ENCODE results near the gene MYBPHL. TPM values are rescaled to one million over a fixed set of nuclear protein-coding genes. Genes with fewer than 3 reads are reported as not detected.

Gene MYBPHL
- total and polyA plus RNA-seq, 2 donors (not counting 1 experiment from before 2014, with no cell fraction given) = not detected

DNA sequence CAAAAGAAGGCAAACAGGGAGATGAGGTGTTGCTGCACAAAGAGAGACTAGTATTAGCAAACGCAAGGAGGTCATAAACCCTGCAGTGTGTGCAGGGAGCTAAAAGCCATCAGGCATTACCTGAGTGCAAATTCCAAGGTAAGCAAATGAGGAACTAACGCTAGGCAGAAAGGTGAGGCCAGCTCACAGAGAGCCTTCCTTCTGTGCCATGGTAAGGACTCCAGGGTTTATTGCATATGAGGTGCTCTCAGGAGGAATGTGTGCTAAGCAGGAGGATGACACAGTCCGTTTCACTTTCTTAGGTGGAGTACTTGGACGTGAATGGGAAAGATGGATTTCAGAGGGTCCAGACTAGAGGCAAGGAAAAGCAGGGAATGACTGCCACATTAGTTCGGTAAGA, 44.6 kb upstream of the MYBPHL start:
- Histone ChIP-seq H4K20me1 (ENCODE audit: control insufficient read depth, extremely low read depth, insufficient read depth, low read length) (no peaks in the 10 kb centered on the region), H3K4me2 (ENCODE audit: extremely low read depth, insufficient read depth, low read length) (no peak overlapping the region), H3K36me3 (ENCODE audit: control insufficient read depth, insufficient read depth, low read length) (no peaks in the 10 kb centered on the region), H3K4me3 (replicated peaks in 1 of 4; ENCODE audit: control extremely low read depth in 1 of 4, insufficient read depth in 1 of 4, low read depth in 3 of 4, low read length in 4 of 4) (no peak overlapping the region), H3K9ac (ENCODE audit: insufficient read depth, low read length) (no peak overlapping the region), H3K27ac (ENCODE audit: insufficient read depth, low read length) (no peak overlapping the region), H3K9me3 (ENCODE audit: control insufficient read depth, insufficient read depth, low read depth, low read length) (no peaks in the 10 kb centered on the region), H3K4me1 (ENCODE audit: control insufficient read depth, extremely low read depth, insufficient read depth, low read length) (no peaks in the 10 kb centered on the region), H3K27me3 (ENCODE audit: control insufficient read depth, insufficient read depth, low read length) (no peaks in the 10 kb centered on the region), H3K79me2 (ENCODE audit: control insufficient read depth, insufficient read depth, low read length) (no peaks in the 10 kb centered on the region), H2AFZ (ENCODE audit: low read length) (no peak overlapping the region)
- TF ChIP-seq EZH2 (IDR thresholded peaks at IDR 0.05; ENCODE audit: low read length, missing control alignments) (no peak), CTCF (conservative IDR thresholded peaks at IDR 0.05 in 1 of 2, IDR thresholded peaks at IDR 0.05 in 1 of 2; ENCODE audit: low read depth in 1 of 2, low read length in 2 of 2) (no peak)
- no peak for DNase-seq (ENCODE audit: low read depth in 2 of 2)

DNA sequence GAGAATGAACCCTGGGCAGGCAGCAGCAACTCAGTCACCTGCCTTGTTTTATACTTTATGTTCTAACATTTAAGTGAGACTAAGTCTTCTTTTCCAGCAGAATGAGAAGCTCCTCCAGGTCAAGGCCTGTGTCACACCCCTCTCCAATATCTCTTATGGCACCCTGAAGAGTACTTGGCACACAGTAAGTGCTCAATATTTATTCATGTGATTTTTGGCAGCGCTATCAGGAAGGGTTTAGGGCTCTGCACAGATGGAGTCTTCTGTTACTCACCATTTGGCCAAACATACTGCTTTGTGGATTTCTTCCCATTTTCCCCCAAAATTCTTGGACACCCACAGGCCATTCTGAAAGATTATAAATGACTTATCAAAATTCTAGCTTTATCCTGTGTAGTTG, 43.8 kb upstream of the MYBPHL start:
- H3K36me3 ChIP-seq (ENCODE audit: control insufficient read depth, insufficient read depth, low read length) = no peaks in the 10 kb centered on the region
- H3K9me3 ChIP-seq (ENCODE audit: control insufficient read depth, insufficient read depth, low read depth, low read length) = no peaks in the 10 kb centered on the region
- no peak for TF ChIP-seq EZH2 (IDR thresholded peaks at IDR 0.05; ENCODE audit: low read length, missing control alignments)
- TF ChIP-seq CTCF (conservative IDR thresholded peaks at IDR 0.05 in 1 of 2, IDR thresholded peaks at IDR 0.05 in 1 of 2; ENCODE audit: low read depth in 1 of 2, low read length in 2 of 2) = no peak
- H2AFZ ChIP-seq (ENCODE audit: low read length) = no peak overlapping the region
- H4K20me1 ChIP-seq (ENCODE audit: control insufficient read depth, extremely low read depth, insufficient read depth, low read length) = no peaks in the 10 kb centered on the region
- no peak overlapping the region for H3K4me2 ChIP-seq (ENCODE audit: extremely low read depth, insufficient read depth, low read length)
- no peak for DNase-seq (ENCODE audit: low read depth in 2 of 2)
- no peaks in the 10 kb centered on the region for H3K4me1 ChIP-seq (ENCODE audit: control insufficient read depth, extremely low read depth, insufficient read depth, low read length)
- H3K9ac ChIP-seq (ENCODE audit: insufficient read depth, low read length) = no peak overlapping the region
- no peak overlapping the region for H3K4me3 ChIP-seq (replicated peaks in 1 of 4; ENCODE audit: control extremely low read depth in 1 of 4, insufficient read depth in 1 of 4, low read depth in 3 of 4, low read length in 4 of 4)
- H3K79me2 ChIP-seq (ENCODE audit: control insufficient read depth, insufficient read depth, low read length) = no peaks in the 10 kb centered on the region
- no peak overlapping the region for H3K27ac ChIP-seq (ENCODE audit: insufficient read depth, low read length)
- H3K27me3 ChIP-seq (ENCODE audit: control insufficient read depth, insufficient read depth, low read length) = no peaks in the 10 kb centered on the region

DNA sequence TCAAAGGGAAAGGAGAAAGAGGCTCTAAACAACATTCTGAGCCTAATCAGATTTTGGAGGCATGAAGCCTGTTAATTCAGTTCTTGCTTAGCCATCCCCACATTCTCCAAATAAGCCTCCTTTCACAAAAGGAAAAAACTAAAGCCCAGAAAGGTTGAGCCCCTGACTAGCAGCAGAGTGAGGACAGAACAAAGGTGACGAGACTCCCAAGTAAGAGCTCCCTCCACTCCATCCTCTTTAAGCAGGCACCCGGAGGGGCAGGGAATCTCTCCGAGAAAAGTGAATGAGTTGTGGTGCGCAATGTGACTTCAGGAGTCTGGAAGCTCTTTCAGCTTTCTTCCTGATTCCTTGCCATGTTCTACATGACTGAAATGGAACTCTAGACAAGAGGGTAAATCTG, 43.4 kb upstream of the MYBPHL start:
- Histone ChIP-seq H3K4me3 (replicated peaks in 1 of 4; ENCODE audit: control extremely low read depth in 1 of 4, insufficient read depth in 1 of 4, low read depth in 3 of 4, low read length in 4 of 4) (no peak overlapping the region), H3K9ac (ENCODE audit: insufficient read depth, low read length) (no peak overlapping the region), H4K20me1 (ENCODE audit: control insufficient read depth, extremely low read depth, insufficient read depth, low read length) (no peaks in the 10 kb centered on the region), H3K27me3 (ENCODE audit: control insufficient read depth, insufficient read depth, low read length) (no peaks in the 10 kb centered on the region), H3K36me3 (ENCODE audit: control insufficient read depth, insufficient read depth, low read length) (no peaks in the 10 kb centered on the region), H3K27ac (ENCODE audit: insufficient read depth, low read length) (no peak overlapping the region), H3K4me1 (ENCODE audit: control insufficient read depth, extremely low read depth, insufficient read depth, low read length) (no peaks in the 10 kb centered on the region), H3K9me3 (ENCODE audit: control insufficient read depth, insufficient read depth, low read depth, low read length) (no peaks in the 10 kb centered on the region), H2AFZ (ENCODE audit: low read length) (no peak overlapping the region), H3K79me2 (ENCODE audit: control insufficient read depth, insufficient read depth, low read length) (no peaks in the 10 kb centered on the region), H3K4me2 (ENCODE audit: extremely low read depth, insufficient read depth, low read length) (no peak overlapping the region)
- DNase-seq (ENCODE audit: low read depth in 2 of 2) = no peak
- TF ChIP-seq EZH2 (IDR thresholded peaks at IDR 0.05; ENCODE audit: low read length, missing control alignments) = no peak
- TF ChIP-seq CTCF (conservative IDR thresholded peaks at IDR 0.05 in 1 of 2, IDR thresholded peaks at IDR 0.05 in 1 of 2; ENCODE audit: low read depth in 1 of 2, low read length in 2 of 2) = no peak
